Stimulated activated CD8-positive, alpha-beta memory T cell treated with anti-CD3 and anti-CD28 coated beads, Interleukin-15, amount 100 ng/mL, for 4 hours (primary cell): ENCODE measurements around the gene ADAM19.

Experiments
- DNase-seq, 2 donors: peaks; one replicate each; pipeline ENCODE4 v3.0.0-alpha.2; 2020; ENCODE audit warnings: low read depth in 2 of 2

The ADAM19 gene

DNA sequence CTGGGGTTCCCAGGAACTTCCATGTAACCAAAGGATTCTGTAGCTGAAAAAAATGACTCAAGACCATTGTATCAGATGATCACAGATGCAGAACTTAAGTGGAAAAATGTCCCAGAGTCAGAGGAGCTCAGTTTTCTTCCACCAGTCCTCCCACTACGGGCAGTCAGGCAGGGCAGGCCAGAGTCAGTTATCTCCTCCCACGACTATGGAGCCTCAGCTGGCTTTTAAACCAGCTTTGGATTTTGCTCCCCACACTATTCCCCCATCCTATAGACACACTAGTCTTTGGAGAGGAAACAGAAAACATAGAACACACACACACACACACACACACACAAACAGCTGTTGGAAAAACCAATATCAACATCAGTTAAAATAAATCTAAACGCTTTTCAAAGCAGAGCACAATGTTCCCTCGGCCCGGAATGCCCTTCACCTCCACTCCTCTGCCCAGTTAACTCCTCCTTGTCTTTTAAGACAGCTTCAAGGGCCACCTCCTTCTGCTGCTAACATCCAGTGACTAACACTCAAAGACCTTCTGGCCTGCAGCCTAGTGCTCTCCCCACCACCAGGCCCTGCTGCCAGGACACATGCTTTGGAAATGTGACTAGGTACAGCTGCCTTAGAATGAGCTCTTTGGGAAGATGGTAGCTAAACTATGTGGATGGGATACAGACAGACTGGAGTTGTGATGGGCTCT lies 58.8 kb downstream of the ADAM19 start:
- no peak for DNase-seq

DNA sequence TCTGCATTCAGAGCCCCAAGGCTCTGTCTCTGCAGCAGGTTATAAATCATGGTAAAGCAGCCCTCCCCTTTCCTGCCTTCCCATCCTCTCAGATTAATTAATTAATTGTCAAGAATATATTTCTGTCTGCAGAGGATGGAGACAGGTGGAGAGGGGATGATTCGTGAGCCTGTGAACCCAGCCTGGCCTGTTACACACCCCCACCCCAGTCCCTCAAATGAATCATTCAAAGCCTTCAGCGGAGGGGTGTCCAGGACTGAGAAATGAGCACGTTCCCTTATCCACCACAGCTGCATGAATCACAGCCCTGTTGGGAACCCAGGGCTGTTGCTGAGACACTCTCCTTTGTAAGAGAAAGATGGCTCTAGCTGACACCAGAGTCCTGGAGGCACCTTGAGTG lies 59.6 kb downstream of the ADAM19 start:
- no peak for DNase-seq

GRCh38 chr5:157514974-157515373 lies 60.6 kb downstream of the ADAM19 start:
- no peak for DNase-seq

- no peak for DNase-seq
Measured at GRCh38 chr5:157513182-157513581, 62.4 kb downstream of the ADAM19 start.

DNA sequence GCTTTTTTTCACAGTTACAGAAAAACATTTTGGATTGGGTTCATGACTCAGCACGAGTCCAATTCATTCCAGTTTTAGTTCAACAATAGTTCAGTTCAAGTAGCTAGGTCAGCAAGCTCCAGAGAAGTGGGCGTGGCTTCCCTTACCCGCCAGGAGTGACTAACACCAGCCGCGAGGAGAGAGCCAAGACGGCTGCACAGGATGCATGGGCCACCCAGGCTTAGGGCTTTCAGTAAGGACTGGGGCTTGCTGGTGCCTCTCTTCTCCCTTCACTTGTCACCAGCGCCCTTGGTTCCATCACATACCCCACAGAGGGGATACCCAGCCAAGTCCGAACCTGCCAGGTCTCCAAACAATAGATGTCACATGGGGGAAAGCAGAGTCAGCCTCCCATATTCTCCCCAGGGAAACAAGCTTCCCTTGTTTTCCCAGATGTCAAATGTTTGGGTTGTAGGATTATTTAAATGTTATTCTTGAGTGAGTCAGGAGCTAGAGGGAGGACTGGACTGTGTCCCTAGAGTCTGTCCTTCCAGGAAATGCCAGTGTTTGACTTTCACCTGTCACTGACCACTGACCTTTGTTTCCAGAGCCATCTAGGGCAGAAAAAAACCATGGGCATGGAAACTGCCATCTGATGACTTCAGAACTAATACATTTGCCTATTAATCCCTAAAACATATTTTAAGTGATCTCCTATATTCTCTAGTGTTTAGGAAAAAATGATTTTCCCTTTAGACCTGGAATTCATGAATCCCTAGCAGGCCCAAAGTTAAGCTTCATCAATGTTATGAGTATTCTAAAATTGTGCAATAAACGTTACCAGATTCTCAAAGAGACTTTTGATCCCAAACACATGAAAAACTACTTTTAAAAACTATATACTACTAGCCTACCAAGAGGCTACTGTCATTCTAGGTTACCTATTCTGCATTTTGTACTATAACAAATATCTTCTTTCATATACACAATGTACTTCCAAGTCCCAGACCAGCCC lies 63.6 kb downstream of the ADAM19 start:
- DNase-seq: no peak

GRCh38 chr5:157510682-157511081 lies 64.9 kb downstream of the ADAM19 start:
- DNase-seq: no peak

DNA sequence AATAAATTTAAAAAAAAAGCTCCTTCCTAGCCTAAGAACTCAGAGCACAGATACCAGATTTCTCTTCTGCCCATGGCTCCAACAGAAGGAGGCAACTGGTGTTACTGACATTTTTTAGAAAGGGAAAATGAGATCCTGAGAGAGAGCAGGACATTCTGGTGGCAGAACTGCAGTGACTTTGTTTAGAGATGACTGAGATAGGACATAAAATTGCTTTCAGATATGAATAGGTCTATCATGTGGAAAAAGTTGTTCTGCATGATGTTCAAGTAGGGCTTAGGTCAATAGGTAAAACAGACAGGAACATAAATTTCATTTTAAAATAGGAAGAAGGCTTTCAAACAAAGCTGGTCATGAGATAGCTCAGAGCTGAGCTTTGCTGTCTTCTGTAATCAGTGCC lies 66.0 kb downstream of the ADAM19 start:
- DNase-seq: no peak

- no peak for DNase-seq
Measured at GRCh38 chr5:157509093-157509492, 66.5 kb downstream of the ADAM19 start.

DNA sequence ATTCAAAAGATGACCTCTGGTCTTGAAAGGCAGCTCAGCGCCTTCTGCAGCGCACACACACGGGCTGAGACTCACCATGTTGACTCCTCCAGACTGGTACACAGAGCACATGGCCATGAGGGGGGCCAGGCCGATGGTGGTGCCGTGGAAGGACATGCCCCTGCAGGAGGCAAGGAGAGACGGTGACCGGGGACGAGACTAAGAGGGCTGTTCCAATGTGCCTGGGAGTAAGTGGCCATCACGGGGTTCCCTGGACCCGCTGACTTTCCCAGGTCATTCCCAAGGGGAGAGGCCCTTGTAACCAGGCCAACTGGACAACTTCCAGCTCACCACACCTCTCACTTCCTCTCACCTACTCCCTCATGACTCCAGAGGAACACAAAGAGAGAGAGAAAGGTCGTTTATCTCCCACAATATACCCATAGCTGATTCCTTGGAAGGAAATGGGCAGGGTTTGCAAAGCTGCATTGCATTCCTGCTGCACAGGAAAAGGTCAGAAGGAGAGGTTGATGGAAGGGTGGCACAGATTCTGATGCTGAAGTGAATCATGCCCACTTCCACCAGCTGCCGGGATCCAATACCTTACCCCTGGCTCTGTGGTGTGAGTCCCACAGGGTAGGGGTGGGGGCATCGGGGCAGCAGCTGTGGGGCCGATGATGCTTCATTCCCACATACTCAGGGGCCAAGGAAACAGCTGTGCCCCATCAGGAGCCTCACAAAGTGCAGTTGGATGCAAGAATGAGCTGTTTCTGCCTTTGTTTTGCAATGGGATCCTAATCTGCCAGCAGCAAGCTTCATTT lies 68.4 kb downstream of the ADAM19 start:
- no peak for DNase-seq

DNA sequence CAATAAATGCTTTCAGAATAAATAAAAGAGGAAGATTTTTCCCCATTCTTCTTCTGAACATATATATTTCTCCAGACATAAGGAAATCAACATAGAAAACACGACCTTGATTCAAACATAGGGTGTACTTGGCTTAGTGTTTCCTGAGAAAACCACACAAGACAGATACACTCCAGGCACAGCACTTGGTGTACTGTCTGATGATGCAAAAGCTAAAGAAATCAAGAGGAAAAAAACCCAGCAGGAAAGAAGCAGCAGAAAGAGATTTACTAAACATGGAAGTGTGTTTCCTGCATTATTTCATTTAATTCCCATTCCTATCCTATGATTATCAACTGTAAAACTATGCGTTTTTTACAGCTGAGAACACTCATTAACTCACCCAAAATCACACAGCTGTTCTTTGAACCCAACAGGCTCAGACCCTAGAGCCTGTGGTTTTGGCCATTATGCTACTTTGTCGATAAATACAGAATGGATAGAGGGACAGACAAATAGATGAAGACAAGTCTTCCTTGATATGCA lies 69.4 kb downstream of the ADAM19 start:
- no peak for DNase-seq

DNA sequence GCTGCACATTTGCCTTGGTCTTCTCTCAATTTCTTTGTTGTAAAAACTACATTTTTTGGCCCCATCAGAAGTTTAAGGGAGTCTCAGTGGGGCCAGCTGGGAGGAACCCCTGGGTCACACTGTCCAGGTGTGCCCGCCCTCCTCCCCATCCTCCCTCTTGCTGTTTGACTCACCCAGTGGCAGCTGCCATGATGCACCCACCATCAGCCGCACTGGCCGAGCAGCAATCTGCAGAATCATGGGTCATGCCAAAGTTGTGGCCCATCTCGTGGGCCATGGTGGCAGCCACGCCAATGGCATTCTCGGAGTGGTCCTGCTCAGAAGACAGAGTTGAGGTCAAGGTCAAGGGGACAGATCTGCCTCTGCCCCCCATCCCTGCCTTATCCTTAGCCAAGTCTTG lies 70.1 kb downstream of the ADAM19 start:
- no peak for DNase-seq

DNA sequence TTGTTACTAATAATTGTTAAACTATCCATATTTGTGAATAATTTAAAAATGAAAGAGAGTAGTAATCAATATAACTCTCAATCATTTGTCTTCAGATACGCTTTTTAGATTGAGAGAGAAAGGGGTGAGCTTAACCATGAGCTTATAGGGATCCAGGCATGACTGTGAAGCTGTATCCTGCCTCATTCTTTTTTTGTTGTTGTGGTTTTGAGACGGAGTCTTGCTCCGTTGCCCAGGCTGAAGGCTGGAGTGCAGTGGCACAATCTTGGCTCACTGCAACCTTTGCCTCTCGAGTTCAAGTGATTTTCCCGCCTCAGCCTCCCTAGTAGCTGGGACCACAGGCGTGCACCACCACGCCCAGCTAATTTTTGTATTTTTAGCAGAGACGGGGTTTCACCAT lies 71.5 kb downstream of the ADAM19 start:
- no peak for DNase-seq

DNA sequence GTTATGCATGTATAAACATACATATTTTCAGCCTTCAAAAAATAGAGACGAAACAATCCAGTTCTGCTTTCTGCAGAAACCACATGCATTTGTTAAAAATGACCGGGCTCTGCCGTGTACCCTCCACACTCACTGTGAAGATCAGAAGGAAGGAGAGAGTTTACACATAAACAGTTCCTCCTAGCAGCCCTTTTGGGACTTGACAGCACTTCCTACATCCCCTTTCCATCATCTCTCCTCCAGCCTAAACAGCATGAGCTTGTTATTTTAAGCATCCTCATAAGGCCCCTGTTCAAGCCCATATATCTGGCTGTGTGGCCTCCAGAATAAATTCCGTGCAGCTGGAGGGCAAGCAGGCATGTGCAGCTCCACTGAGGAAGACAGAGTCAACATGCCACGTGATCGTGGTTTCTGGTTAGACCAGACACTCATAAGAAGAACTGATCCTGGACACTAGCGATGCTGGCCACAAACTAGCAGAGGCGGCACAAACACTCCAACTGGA lies 73.4 kb downstream of the ADAM19 start:
- DNase-seq: no peak

- DNase-seq: no peak
Measured at GRCh38 chr5:157497875-157498611, 77.5 kb downstream of the ADAM19 start.

- DNase-seq: no peak
Measured at GRCh38 chr5:157496864-157497263, 78.7 kb downstream of the ADAM19 start.

DNA sequence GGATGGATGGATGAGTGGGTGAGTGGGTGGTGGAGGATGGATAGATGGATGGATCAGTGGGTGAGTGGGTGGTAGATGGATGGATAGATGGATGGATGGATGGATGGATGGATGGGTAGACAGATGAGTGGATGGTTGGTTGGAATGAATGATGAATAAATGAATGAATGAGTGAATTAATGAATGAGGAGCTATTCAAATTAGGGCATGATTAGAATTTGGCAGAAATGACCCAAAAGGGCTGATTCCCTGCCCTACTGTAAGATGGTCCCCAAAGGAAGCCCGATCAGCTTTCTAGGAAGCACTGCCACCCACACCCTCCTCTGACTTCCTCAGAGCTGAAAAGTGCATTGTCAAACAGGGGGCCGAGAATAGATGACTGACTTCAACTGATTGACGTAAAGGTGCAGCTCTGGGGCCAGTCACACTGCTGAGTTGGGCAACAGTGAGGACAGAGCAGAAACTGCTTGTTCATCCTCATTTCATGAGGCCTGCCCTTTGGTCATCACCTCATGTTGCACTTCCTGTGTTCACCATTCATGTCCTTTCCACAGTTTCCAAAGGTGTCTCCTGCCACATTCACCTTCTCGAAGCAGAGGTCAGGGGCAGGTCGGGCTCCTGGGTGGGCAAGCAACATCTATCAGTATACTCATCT lies 81.3 kb downstream of the ADAM19 start:
- DNase-seq: no peak

GRCh38 chr5:157492886-157493285 lies 82.7 kb downstream of the ADAM19 start:
- no peak for DNase-seq

DNA sequence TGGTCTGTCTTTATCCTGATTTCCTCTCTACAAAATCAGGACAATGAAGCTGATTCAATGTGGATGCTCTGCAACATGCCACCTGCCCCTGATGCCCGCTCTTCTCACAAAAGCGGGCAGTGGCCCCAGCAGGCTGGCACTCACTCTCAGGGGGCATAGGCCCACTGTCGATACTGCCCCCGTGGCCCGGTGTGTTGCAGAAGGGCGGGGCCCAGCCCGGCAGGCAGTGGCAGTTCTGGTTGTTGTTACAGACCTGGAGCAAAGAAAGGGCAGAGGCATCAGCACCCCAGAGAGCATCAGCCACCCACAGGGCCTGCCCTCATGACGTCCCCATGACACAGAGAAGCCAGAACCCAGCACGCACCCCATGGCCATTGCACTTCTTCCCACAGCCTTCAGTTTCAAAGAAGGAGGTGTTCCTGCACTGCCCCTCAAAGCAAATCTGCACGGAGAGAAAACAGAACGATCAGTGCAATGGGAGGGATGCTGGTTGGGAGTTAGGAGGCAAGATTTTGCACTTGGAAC lies 84.0 kb downstream of the ADAM19 start:
- DNase-seq: no peak

DNA sequence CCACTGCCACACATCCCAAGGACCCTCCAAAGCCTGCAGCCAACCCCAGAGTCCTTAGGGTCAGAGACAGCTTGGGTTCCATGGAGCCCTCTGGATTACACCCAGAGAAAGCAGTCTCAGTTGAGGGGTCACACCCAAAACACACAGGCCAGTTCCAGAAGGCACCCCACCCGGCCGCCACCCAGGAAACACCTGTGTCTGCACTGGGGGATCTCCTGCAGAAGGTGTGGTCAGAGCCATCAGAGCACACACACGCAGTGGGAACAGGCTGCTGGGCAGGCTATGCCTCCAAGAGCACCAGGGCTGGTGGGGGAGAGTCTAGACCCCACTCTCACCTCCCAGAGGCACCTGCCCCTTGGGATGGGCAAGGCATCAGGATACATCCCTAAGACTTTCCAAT lies 88.2 kb downstream of the ADAM19 start:
- DNase-seq: no peak

DNA sequence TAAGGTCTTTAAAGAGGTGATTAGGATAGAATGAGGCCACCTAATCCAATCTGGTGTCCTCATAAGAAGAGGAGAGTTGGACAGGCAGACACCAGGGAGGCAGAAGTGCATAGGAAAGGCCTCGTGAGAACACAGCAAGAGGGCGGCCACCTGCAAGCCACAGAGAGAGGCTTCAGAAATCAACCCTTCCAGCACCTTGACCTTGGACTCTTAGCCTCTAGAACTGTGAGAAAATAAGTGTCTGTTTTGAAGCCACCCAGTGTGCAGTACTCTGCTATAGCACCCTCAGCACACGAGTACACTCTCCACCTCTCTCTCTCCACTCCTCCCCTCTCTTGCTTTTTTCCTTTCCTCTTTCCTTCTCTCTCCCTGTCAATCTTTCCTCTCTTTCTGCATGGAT lies 88.7 kb downstream of the ADAM19 start:
- no peak for DNase-seq
